HG03175 (cell line): Measurements from ENCODE around the gene GNAT3.

Experiments
- ATAC-seq: cut with Tn5 transposase; IDR thresholded peaks from one replicate; pipeline ENCODE4 v1.9.1; 2021; ENCODE audit warnings: mild to moderate bottlenecking, moderate library complexity; ENCODE audit not compliant: unreplicated experiment

GNAT3 gene

GRCh38 chr7:80505900-80506500, 5.9 kb downstream of the GNAT3 start:
- ATAC-seq: no peak

- no peak for ATAC-seq
These were observed 11.5 kb downstream of the GNAT3 start for GRCh38 chr7:80500325-80500724.

- ATAC-seq: no peak
These were observed 12.4 kb downstream of the GNAT3 start for GRCh38 chr7:80499350-80499953.

- no peak for ATAC-seq
These were observed 13.1 kb downstream of the GNAT3 start for GRCh38 chr7:80498481-80499349.

- ATAC-seq: no peak
These were observed 15.3 kb downstream of the GNAT3 start for GRCh38 chr7:80496586-80496985.

- no peak for ATAC-seq
These were observed 18.6 kb downstream of the GNAT3 start for GRCh38 chr7:80493121-80493849.

GRCh38 chr7:80491462-80491861, 20.4 kb downstream of the GNAT3 start:
- ATAC-seq: no peak

- ATAC-seq: no peak
These were observed 23.0 kb downstream of the GNAT3 start for GRCh38 chr7:80488851-80489370.

- ATAC-seq: no peak
These were observed 23.5 kb downstream of the GNAT3 start for GRCh38 chr7:80488406-80488805.

GRCh38 chr7:80485721-80486120, 26.1 kb downstream of the GNAT3 start:
- ATAC-seq: no peak

GRCh38 chr7:80482950-80483349, 28.9 kb downstream of the GNAT3 start:
- ATAC-seq: no peak

- no peak for ATAC-seq
These were observed 30.5 kb downstream of the GNAT3 start for GRCh38 chr7:80481196-80481884.

- ATAC-seq: no peak
These were observed 31.3 kb downstream of the GNAT3 start for GRCh38 chr7:80480566-80480965.

GRCh38 chr7:80478683-80479082, 33.2 kb downstream of the GNAT3 start:
- no peak for ATAC-seq

- ATAC-seq: no peak
These were observed 35.8 kb downstream of the GNAT3 start for GRCh38 chr7:80476035-80476434.

GRCh38 chr7:80475383-80475782, 36.5 kb downstream of the GNAT3 start:
- ATAC-seq: no peak

- no peak for ATAC-seq
These were observed 38.1 kb downstream of the GNAT3 start for GRCh38 chr7:80473751-80474150.

GRCh38 chr7:80472491-80473200, 39.2 kb downstream of the GNAT3 start:
- ATAC-seq: no peak

GRCh38 chr7:80468931-80469714, 42.7 kb downstream of the GNAT3 start:
- ATAC-seq: no peak
